ENCODE measurements around the gene MAP3K5.
A peak's percentile ranks its signal among the peaks of the same experiment; 100 is the strongest.

MAP3K5 gene

GRCh38 chr6:136775081-136775480 is 17.2 kb downstream of the MAP3K5 start:
- H3K18ac ChIP-seq (ENCODE audit: low read depth in 1 of 2, low read length in 2 of 2) = no peak overlapping the region
- no peak overlapping the region for H4K91ac ChIP-seq (ENCODE audit: low read length)
- no peaks in the 10 kb centered on the region for H3K4me1 ChIP-seq (ENCODE audit: control insufficient read depth, insufficient read depth, low read depth, low read length)
- no peak overlapping the region for H4K8ac ChIP-seq (ENCODE audit: low read length)
- WGBS = 94% methylated on average over 3 of the region's 3 CpGs
- no peak for DNase-seq
- H2BK5ac ChIP-seq (ENCODE audit: low read depth, low read length, poor library complexity, severe bottlenecking) = no peak overlapping the region
- H3K79me1 ChIP-seq (replicated peaks; ENCODE audit: low read length, poor library complexity, severe bottlenecking) = peaks cover 37% of the 10 kb centered on the region
- no peak overlapping the region for H3K14ac ChIP-seq (ENCODE audit: low read length in 2 of 2)
- H3K9me3 ChIP-seq (ENCODE audit: control insufficient read depth, low read length) = no peaks in the 10 kb centered on the region
- H2BK12ac ChIP-seq (ENCODE audit: low read length in 2 of 2) = no peak overlapping the region
- no peak overlapping the region for H3K9ac ChIP-seq (ENCODE audit: low read length)
- H2AFZ ChIP-seq (ENCODE audit: low read depth, low read length) = no peak overlapping the region
- no peak overlapping the region for H3K4ac ChIP-seq (ENCODE audit: low read depth in 1 of 2, low read length in 2 of 2)
- H3K23ac ChIP-seq (ENCODE audit: low read length in 2 of 2) = no peak overlapping the region
- H3K36me3 ChIP-seq (ENCODE audit: control insufficient read depth in 1 of 2, insufficient read depth in 2 of 2, low read depth in 1 of 2, low read length in 2 of 2) = no peaks in the 10 kb centered on the region
- no peak overlapping the region for H3K27ac ChIP-seq (ENCODE audit: low read length, poor library complexity, severe bottlenecking)
- H3K27me3 ChIP-seq (ENCODE audit: control insufficient read depth in 1 of 2, insufficient read depth in 1 of 2, low read length in 2 of 2) = no peaks in the 10 kb centered on the region
- H2AK5ac ChIP-seq (ENCODE audit: low read length, severe bottlenecking) = no peak overlapping the region
- H2BK120ac ChIP-seq (ENCODE audit: low read depth, low read length) = no peak overlapping the region
- H3K4me2 ChIP-seq (ENCODE audit: low read length, poor library complexity, severe bottlenecking) = no peak overlapping the region
- no peak overlapping the region for H3K4me3 ChIP-seq (ENCODE audit: insufficient read depth in 1 of 2, low read depth in 1 of 2, low read length in 2 of 2)
- no peak overlapping the region for H2BK15ac ChIP-seq (ENCODE audit: low read depth, poor library complexity, severe bottlenecking)

GRCh38 chr6:136774228-136775041 is 17.8 kb downstream of the MAP3K5 start:
- H4K91ac ChIP-seq (ENCODE audit: low read length) = no peak overlapping the region
- no peak overlapping the region for H2BK15ac ChIP-seq (ENCODE audit: low read depth, poor library complexity, severe bottlenecking)
- H3K14ac ChIP-seq (ENCODE audit: low read length in 2 of 2) = no peak overlapping the region
- peaks cover 34% of the 10 kb centered on the region for H3K79me1 ChIP-seq (replicated peaks; ENCODE audit: low read length, poor library complexity, severe bottlenecking)
- H3K18ac ChIP-seq (ENCODE audit: low read depth in 1 of 2, low read length in 2 of 2) = no peak overlapping the region
- peak overlapping the region; percentile 39 for H3K9ac ChIP-seq (ENCODE audit: low read length)
- no peaks in the 10 kb centered on the region for H3K36me3 ChIP-seq (ENCODE audit: control insufficient read depth in 1 of 2, insufficient read depth in 2 of 2, low read depth in 1 of 2, low read length in 2 of 2)
- H2AFZ ChIP-seq (ENCODE audit: low read depth, low read length) = no peak overlapping the region
- peak overlapping the region in 1 of 2 experiments; percentile 24 for H3K4me3 ChIP-seq (ENCODE audit: insufficient read depth in 1 of 2, low read depth in 1 of 2, low read length in 2 of 2)
- no peak overlapping the region for H2BK12ac ChIP-seq (ENCODE audit: low read length in 2 of 2)
- H3K27ac ChIP-seq (ENCODE audit: low read length, poor library complexity, severe bottlenecking) = no peak overlapping the region
- H3K23ac ChIP-seq (ENCODE audit: low read length in 2 of 2) = no peak overlapping the region
- H2BK120ac ChIP-seq (ENCODE audit: low read depth, low read length) = no peak overlapping the region
- no peak overlapping the region for H2BK5ac ChIP-seq (ENCODE audit: low read depth, low read length, poor library complexity, severe bottlenecking)
- no peaks in the 10 kb centered on the region for H3K4me1 ChIP-seq (ENCODE audit: control insufficient read depth, insufficient read depth, low read depth, low read length)
- no peak overlapping the region for H3K4ac ChIP-seq (ENCODE audit: low read depth in 1 of 2, low read length in 2 of 2)
- WGBS = 90% methylated on average over 5 of the region's 6 CpGs
- no peak overlapping the region for H3K4me2 ChIP-seq (ENCODE audit: low read length, poor library complexity, severe bottlenecking)
- H3K9me3 ChIP-seq (ENCODE audit: control insufficient read depth, low read length) = no peaks in the 10 kb centered on the region
- H2AK5ac ChIP-seq (ENCODE audit: low read length, severe bottlenecking) = no peak overlapping the region
- H3K27me3 ChIP-seq (ENCODE audit: control insufficient read depth in 1 of 2, insufficient read depth in 1 of 2, low read length in 2 of 2) = no peaks in the 10 kb centered on the region
- DNase-seq = peak; percentile 81
- H4K8ac ChIP-seq (ENCODE audit: low read length) = no peak overlapping the region

GRCh38 chr6:136773473-136773796 is 18.8 kb downstream of the MAP3K5 start:
- H3K4ac ChIP-seq (ENCODE audit: low read depth in 1 of 2, low read length in 2 of 2) = no peak overlapping the region

GRCh38 chr6:136772685-136773472 is 19.4 kb downstream of the MAP3K5 start:
- 86% methylated on average over 5 of the region's 6 CpGs for WGBS
- no peaks in the 10 kb centered on the region for H3K36me3 ChIP-seq (ENCODE audit: control insufficient read depth in 1 of 2, insufficient read depth in 2 of 2, low read depth in 1 of 2, low read length in 2 of 2)

More at GRCh38 chr6:136773473-136773796, 18.8 kb downstream of the MAP3K5 start:
- H3K18ac ChIP-seq (ENCODE audit: low read depth in 1 of 2, low read length in 2 of 2) = no peak overlapping the region
- no peaks in the 10 kb centered on the region for H3K9me3 ChIP-seq (ENCODE audit: control insufficient read depth, low read length)
- H3K27me3 ChIP-seq (ENCODE audit: control insufficient read depth in 1 of 2, insufficient read depth in 1 of 2, low read length in 2 of 2) = no peaks in the 10 kb centered on the region
- no peak overlapping the region for H3K9ac ChIP-seq (ENCODE audit: low read length)
- DNase-seq = no peak
- no peak overlapping the region for H3K27ac ChIP-seq (ENCODE audit: low read length, poor library complexity, severe bottlenecking)
- no peak overlapping the region for H3K4me3 ChIP-seq (ENCODE audit: insufficient read depth in 1 of 2, low read depth in 1 of 2, low read length in 2 of 2)
- H2BK15ac ChIP-seq (ENCODE audit: low read depth, poor library complexity, severe bottlenecking) = no peak overlapping the region
- H2BK5ac ChIP-seq (ENCODE audit: low read depth, low read length, poor library complexity, severe bottlenecking) = no peak overlapping the region
- WGBS = 97% methylated on average over 4 of the region's 4 CpGs
- H2BK12ac ChIP-seq (ENCODE audit: low read length in 2 of 2) = no peak overlapping the region
- no peaks in the 10 kb centered on the region for H3K4me1 ChIP-seq (ENCODE audit: control insufficient read depth, insufficient read depth, low read depth, low read length)
- H3K4me2 ChIP-seq (ENCODE audit: low read length, poor library complexity, severe bottlenecking) = no peak overlapping the region
- no peak overlapping the region for H4K8ac ChIP-seq (ENCODE audit: low read length)
- H3K79me1 ChIP-seq (replicated peaks; ENCODE audit: low read length, poor library complexity, severe bottlenecking) = peaks cover 36% of the 10 kb centered on the region
- H2BK120ac ChIP-seq (ENCODE audit: low read depth, low read length) = no peak overlapping the region
- no peak overlapping the region for H2AK5ac ChIP-seq (ENCODE audit: low read length, severe bottlenecking)
- H2AFZ ChIP-seq (ENCODE audit: low read depth, low read length) = no peak overlapping the region
- no peak overlapping the region for H3K14ac ChIP-seq (ENCODE audit: low read length in 2 of 2)
- no peak overlapping the region for H4K91ac ChIP-seq (ENCODE audit: low read length)
- no peak overlapping the region for H3K23ac ChIP-seq (ENCODE audit: low read length in 2 of 2)
- no peaks in the 10 kb centered on the region for H3K36me3 ChIP-seq (ENCODE audit: control insufficient read depth in 1 of 2, insufficient read depth in 2 of 2, low read depth in 1 of 2, low read length in 2 of 2)

More at GRCh38 chr6:136772685-136773472, 19.4 kb downstream of the MAP3K5 start:
- Histone ChIP-seq H3K4ac (ENCODE audit: low read depth in 1 of 2, low read length in 2 of 2) (no peak overlapping the region), H3K79me1 (replicated peaks; ENCODE audit: low read length, poor library complexity, severe bottlenecking) (peaks cover 36% of the 10 kb centered on the region), H2BK12ac (ENCODE audit: low read length in 2 of 2) (no peak overlapping the region), H3K9ac (ENCODE audit: low read length) (no peak overlapping the region), H4K91ac (ENCODE audit: low read length) (no peak overlapping the region), H3K9me3 (ENCODE audit: control insufficient read depth, low read length) (no peaks in the 10 kb centered on the region), H3K18ac (ENCODE audit: low read depth in 1 of 2, low read length in 2 of 2) (no peak overlapping the region), H3K4me3 (ENCODE audit: insufficient read depth in 1 of 2, low read depth in 1 of 2, low read length in 2 of 2) (no peak overlapping the region), H2AK5ac (ENCODE audit: low read length, severe bottlenecking) (no peak overlapping the region), H4K8ac (ENCODE audit: low read length) (no peak overlapping the region), H3K4me1 (ENCODE audit: control insufficient read depth, insufficient read depth, low read depth, low read length) (no peaks in the 10 kb centered on the region), H3K27ac (ENCODE audit: low read length, poor library complexity, severe bottlenecking) (no peak overlapping the region), H3K23ac (ENCODE audit: low read length in 2 of 2) (no peak overlapping the region), H3K4me2 (ENCODE audit: low read length, poor library complexity, severe bottlenecking) (no peak overlapping the region), H2BK15ac (ENCODE audit: low read depth, poor library complexity, severe bottlenecking) (no peak overlapping the region), H2AFZ (ENCODE audit: low read depth, low read length) (no peak overlapping the region), H3K27me3 (ENCODE audit: control insufficient read depth in 1 of 2, insufficient read depth in 1 of 2, low read length in 2 of 2) (no peaks in the 10 kb centered on the region), H2BK5ac (ENCODE audit: low read depth, low read length, poor library complexity, severe bottlenecking) (no peak overlapping the region), H2BK120ac (ENCODE audit: low read depth, low read length) (no peak overlapping the region), H3K14ac (ENCODE audit: low read length in 2 of 2) (no peak overlapping the region)
- no peak for DNase-seq
